Right lobe of liver (tissue), 4 donors: ENCODE measurements around the gene BMP10.

Source experiments
- CTCF ChIP-seq, 4 donors: fragments of 200-600 bp in 3 of 4; fragments of 450-650 bp in 1 of 4; IDR thresholded peaks; one replicate each; pipeline versions ENCODE4 v1.5.1 to v1.8.0; 2016 to 2022; ENCODE audit warnings: antibody characterized with exemption in 4 of 4, mild to moderate bottlenecking in 2 of 4
- POLR2A ChIP-seq: fragments of 450-650 bp; IDR thresholded peaks from one replicate; pipeline ENCODE4 v1.6.1; 2017; ENCODE audit warnings: antibody characterized with exemption, mild to moderate bottlenecking
- donor health status: DM: no; HTN: no; CAD: no.
- donor health status: DM: no; HTN: no; CAD: no.
- donor health status: DM: no; HTN: yes; CAD: no.

- TF ChIP-seq CTCF (IDR thresholded peaks at IDR 0.05) = no peak
- no peak for TF ChIP-seq POLR2A
These were observed 46.4 kb downstream of the BMP10 start for GRCh38 chr2:68824831-68825230.
